ENCODE measurements around the gene RGS10.

Gene RGS10

GRCh38 chr10:119555178-119555784 lies 12.8 kb upstream of the RGS10 start:
- no peak for DNase-seq (ENCODE audit: extremely low read depth, low read depth)
- TF ChIP-seq CTCF (IDR thresholded peaks at IDR 0.05; ENCODE audit: low read depth, low read length), result no peak

GRCh38 chr10:119550827-119551226 lies 8.3 kb upstream of the RGS10 start:
- TF ChIP-seq CTCF (IDR thresholded peaks at IDR 0.05; ENCODE audit: low read depth, low read length), result no peak
- no peak for DNase-seq (ENCODE audit: extremely low read depth, low read depth)

- DNase-seq (ENCODE audit: extremely low read depth, low read depth), result no peak
- TF ChIP-seq CTCF (IDR thresholded peaks at IDR 0.05; ENCODE audit: low read depth, low read length), result no peak
Measured at GRCh38 chr10:119549247-119549999, 6.9 kb upstream of the RGS10 start.

GRCh38 chr10:119546009-119546408 lies 3.5 kb upstream of the RGS10 start:
- no peak for DNase-seq (ENCODE audit: extremely low read depth, low read depth)
- no peak for TF ChIP-seq CTCF (IDR thresholded peaks at IDR 0.05; ENCODE audit: low read depth, low read length)

GRCh38 chr10:119545310-119545709 lies 2.8 kb upstream of the RGS10 start:
- DNase-seq (ENCODE audit: extremely low read depth, low read depth), result no peak
- TF ChIP-seq CTCF (IDR thresholded peaks at IDR 0.05; ENCODE audit: low read depth, low read length), result no peak

- TF ChIP-seq CTCF (IDR thresholded peaks at IDR 0.05; ENCODE audit: low read depth, low read length), result no peak
- DNase-seq (ENCODE audit: extremely low read depth, low read depth), result peak; percentile 65
Measured at GRCh38 chr10:119543814-119544642, 1.5 kb upstream of the RGS10 start.
